HG03439 (cell line): ENCODE results near the gene XRN2.
A peak's percentile ranks its signal among the peaks of the same experiment; 100 is the strongest.

Source experiments
- ATAC-seq: cut with Tn5 transposase; IDR thresholded peaks from one replicate; pipeline ENCODE4 v1.9.1; 2021; ENCODE audit warnings: mild to moderate bottlenecking, moderate library complexity; ENCODE audit not compliant: unreplicated experiment

The XRN2 gene, protein sequence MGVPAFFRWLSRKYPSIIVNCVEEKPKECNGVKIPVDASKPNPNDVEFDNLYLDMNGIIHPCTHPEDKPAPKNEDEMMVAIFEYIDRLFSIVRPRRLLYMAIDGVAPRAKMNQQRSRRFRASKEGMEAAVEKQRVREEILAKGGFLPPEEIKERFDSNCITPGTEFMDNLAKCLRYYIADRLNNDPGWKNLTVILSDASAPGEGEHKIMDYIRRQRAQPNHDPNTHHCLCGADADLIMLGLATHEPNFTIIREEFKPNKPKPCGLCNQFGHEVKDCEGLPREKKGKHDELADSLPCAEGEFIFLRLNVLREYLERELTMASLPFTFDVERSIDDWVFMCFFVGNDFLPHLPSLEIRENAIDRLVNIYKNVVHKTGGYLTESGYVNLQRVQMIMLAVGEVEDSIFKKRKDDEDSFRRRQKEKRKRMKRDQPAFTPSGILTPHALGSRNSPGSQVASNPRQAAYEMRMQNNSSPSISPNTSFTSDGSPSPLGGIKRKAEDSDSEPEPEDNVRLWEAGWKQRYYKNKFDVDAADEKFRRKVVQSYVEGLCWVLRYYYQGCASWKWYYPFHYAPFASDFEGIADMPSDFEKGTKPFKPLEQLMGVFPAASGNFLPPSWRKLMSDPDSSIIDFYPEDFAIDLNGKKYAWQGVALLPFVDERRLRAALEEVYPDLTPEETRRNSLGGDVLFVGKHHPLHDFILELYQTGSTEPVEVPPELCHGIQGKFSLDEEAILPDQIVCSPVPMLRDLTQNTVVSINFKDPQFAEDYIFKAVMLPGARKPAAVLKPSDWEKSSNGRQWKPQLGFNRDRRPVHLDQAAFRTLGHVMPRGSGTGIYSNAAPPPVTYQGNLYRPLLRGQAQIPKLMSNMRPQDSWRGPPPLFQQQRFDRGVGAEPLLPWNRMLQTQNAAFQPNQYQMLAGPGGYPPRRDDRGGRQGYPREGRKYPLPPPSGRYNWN

DNA sequence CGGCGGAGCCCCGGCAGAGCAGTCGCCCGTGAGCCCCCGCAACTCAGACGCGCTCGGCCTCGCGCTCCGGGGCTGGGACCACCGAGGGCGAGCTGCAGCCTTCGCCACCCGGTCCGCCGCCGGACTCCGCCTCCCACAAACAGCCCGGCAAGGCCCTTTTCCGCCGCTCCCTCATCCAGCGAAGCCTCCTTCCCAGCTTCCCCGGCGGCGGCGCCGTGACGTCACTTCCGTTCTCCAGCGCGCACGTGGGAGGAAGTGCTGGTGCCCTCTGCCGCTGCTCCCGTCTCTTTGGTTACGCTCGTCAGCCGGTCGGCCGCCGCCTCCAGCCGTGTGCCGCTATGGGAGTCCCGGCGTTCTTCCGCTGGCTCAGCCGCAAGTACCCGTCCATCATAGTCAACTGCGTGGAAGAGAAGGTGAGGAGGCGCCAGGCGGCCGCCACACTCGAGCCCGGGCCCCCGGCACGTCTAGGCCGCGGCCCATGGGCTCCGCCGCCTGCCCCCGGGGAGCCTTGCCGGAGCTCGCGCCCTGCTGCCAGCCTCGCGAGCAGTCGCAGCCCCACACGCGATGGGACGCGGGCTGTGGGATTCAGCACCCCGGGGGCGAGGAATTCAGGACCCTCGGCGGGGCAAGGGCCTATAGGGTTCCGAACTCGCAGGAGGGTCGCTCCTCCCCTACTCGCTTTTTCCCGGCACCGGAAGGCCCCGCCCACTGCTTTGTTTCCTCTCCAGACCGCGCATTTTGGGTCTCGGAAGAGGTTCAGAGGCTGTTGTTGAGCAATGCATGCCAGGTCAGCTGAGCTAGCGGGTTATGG lies at the start of gene XRN2:
Gene XRN2 (plus strand): TSS at position 271 of the 811 bp plus-strand sequence. CDS start 68 bp downstream, at position 339.
- ATAC-seq = peak; percentile 95

DNA sequence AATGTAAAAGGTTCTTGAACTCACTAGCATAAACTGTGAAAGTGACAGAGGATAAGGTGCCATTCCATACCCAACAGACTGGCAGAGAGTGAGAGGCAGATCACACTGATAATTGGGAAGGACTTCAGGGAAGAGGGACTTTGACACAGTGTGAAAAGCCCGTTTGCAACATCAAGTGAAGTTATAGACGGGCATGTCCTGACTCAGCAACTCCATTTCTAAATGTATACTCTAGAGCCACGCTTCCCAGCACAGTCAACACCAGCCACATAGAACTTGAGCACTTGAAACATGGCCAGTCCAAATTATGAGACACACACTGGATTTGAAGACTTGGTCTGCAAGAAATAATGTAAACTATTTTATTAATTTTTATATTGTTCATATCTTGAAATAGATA lies 45.9 kb upstream of the XRN2 start:
- ATAC-seq = no peak

DNA sequence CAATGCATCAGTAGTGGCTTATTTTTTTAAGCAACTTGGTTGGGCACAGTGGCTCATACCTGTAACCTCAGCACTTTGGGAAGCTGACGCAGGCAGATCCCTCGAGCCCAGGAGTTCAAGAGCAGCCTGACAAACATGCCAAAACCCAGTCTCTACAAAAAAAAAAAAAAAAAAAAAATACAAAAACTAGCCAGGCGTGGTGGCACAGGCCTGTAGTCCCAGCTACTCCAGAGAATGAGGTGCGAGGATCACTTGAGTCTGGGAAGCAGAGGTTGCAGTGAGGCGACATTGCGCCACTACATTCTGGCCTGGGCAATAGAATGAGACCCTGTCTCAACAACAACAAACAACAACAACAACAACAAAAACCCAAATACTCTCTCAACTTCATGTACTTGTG lies 44.7 kb upstream of the XRN2 start:
- no peak for ATAC-seq

DNA sequence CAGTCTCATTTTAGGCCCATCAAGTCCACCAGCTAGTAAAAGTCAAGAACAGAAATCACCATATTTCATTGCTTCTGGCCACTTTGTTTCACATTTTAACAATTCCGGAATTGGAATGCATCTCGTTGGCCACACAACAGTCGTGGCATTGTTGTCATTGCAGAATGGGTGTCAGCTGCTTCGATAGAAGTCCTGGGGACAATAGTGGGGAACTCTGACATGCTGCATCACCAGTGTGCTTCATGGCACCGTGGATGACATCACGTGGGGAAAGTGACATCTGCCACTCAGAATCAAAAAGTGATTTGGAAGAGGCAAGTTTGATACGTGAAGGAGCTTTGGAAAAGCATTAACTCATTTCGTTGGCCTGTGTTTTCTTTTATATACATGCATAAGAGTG lies 43.8 kb upstream of the XRN2 start:
- no peak for ATAC-seq

DNA sequence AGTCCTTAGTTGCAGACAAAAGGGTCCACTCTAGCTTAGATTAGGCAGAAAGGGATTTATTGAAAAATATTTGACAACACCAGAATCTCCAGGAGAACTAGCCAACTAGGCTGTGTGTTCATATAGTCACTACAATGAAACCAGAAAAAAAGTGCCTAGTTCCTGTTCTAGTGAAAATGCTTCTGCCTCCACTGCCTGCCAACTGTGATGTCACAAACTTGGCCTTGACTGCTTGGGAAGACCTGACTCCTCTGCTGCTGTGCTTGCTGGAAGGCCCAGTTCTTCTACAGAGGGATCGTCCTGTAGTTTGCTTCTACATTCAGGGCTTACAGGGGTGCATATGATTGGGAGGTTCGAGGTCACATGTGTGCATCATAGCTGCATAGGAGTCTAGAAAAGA lies 40.3 kb upstream of the XRN2 start:
- ATAC-seq = no peak

DNA sequence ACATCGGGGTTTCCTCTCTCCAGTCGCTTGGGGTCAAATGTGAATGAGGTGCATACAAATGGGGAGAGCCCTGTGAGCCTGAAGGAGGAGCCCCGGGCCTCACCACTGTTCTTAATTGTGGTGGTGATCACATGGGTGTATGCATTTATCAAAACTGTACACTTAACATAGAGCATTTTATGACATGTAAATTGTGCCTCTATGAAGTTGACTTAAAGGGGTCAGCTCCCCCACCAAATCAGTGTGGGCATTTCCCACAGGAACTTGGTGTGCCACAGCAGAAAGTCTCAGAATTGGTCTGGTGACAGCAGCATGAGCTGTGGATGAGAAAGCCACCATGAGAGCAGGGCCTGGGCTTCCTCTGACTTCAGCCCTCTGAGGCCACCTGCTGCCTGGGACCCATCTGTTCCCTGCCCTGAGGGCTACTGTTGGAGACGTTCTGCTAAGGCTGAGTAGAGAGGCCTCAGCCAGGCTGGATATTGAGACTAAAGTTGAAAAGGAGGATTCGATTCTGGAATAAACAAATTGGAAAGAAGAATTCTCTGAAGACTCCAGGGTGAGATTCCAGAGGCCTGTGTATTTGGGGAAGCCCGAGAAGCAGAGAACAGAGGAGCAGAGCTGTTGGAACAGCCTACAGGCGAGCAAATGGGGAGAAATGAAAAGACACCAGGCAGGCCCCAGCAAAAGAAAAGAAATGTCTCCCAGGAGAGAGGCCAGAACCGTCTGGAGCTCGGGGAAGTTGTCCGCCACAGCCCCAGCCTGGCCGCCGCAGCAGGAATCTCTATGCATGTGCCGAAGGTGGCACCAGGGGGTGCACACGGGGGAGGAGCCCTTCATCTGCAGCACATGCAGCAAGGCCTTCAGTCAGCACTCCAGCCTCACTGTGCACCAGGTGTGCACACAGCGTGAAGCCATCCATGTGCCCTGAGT lies 37.6 kb upstream of the XRN2 start:
- ATAC-seq = no peak

DNA sequence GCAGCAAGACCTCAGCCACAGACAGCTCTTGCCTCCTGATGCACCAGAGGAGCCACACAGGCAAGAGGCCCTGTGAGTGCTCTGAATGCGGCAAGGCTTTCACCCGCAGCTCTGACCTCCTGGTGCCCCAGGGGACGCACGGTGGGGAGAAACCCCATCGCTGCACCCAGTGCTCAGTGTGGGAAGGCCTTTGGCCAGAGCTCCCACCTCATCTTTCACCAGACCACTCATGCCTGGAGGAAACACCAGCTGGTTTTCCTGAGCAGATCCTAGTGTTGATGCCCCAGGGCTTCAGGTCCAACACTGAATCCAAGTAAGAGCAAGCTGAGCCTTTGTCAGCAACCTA lies 37.0 kb upstream of the XRN2 start:
- ATAC-seq = no peak

DNA sequence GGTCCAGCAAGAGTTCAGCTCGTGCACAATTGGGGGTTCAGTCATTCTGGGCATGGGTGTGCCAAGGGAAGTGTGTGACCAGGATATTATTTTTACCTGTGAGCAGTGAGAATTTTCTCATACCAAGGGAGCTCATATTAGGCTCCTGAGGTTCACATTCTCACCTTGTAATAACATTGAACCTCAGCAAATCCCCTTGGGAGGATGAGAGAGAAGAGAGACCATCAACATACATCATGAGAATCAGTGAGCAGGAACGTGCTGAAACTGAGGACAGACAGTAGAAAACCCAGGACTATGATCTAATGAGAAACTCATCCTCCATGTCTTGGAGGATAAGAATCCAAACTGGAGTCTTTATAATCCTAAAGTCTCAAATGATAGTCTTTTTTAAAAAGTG lies 33.4 kb upstream of the XRN2 start:
- ATAC-seq = no peak

DNA sequence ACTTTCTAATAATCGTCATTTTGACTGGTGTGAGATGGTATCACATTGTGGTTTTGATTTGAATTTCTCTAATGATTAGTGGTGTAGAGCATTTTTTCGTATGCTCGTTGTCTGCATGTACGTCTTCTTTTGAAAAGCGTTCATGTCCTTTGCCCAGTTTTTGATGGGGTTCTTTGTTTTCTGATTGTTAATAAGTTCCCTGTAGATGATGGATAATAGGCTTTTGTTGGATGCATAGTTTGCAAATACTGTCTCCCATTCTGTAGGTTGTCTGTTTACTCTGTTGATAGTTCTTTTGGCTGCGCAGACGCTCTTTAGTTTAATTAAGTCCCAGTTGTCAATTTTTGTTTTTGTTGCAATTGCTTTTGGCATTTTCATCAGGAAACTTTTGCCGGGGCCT lies 32.3 kb upstream of the XRN2 start:
- no peak for ATAC-seq

DNA sequence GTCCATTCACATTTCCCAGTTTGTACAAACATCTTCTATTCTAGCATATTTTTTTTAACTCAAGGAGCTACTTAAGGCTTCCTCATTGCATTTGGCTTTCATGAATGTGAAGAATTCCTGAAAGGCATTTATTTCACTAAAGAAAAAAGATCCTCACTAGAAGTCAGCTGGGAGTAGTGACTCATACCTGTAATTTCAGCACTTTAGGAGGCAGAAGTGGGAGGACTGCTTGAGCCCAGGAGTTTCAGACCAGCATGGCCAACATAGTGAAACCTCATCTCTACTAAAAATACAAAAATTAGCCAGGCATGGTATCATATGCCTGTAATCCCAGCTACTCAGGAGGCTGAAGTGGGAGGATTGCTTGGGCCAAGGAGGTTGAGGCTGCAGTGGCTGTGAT lies 30.9 kb upstream of the XRN2 start:
- no peak for ATAC-seq

DNA sequence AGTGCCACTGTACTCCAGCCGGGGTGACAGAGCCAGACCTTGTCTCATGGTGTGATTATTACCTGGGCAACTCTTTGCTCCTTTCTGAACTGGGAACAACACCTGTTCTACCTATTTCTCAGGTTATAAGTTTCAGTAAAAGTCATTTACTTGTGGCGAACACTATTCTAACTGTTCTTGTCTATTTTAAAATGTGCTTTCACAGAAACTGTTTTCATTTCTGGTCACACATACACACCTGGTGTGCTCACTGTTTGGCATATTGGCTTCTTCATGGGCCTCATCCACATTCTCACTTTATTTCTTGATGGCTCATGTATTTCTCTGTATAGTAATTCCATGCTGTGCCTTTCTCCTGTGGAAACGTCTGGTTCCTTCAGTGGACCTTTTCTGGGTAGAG lies 30.5 kb upstream of the XRN2 start:
- ATAC-seq = no peak

DNA sequence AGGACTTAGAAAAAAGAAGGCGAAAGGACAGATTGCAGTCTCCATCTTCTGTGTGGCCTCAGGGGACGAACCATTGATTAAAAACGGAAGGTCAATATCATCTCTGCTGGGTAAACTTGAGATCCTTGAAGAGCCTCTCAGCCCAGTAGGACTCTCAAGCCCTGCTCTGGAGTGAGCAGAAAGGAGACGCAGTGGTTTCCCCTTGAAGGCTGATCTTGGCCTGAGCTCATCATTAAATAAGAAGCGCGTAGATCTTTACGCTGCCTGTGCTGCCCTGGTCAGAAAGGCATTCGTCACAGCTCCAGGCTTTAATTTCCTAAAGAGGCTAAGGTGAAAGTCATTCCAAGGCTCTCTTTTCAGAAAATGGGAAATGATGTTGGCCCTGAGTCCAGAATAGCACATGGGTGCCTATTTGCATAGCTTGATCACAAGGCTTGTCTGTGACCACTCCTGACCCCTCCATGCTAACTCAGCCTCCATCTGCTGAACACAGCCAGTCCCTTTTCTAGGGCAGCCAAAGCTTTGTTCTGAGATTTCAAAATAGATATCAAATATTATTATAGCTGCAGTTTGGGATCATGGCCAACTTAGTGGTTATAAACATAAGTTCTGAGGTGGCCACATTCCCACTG lies 29.3 kb upstream of the XRN2 start:
- ATAC-seq = no peak

DNA sequence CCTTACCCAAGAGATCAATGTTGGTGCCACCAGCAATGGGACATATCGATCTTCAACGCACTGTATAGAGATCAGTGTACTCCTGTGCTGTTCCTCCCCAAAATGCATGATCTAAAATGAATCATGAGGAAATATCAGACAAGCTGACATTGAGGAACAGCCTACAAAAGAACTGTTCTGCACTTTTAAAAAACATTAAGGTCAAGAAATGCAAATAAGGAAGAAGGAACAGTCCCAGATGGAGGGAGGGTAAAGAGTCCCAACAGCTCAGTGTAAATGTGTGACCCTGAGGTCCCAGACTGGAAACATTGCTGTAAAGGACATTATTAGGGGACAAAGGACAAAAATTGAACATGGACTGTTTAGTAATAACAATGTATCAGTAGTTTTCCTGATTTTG lies 24.3 kb upstream of the XRN2 start:
- ATAC-seq = no peak

DNA sequence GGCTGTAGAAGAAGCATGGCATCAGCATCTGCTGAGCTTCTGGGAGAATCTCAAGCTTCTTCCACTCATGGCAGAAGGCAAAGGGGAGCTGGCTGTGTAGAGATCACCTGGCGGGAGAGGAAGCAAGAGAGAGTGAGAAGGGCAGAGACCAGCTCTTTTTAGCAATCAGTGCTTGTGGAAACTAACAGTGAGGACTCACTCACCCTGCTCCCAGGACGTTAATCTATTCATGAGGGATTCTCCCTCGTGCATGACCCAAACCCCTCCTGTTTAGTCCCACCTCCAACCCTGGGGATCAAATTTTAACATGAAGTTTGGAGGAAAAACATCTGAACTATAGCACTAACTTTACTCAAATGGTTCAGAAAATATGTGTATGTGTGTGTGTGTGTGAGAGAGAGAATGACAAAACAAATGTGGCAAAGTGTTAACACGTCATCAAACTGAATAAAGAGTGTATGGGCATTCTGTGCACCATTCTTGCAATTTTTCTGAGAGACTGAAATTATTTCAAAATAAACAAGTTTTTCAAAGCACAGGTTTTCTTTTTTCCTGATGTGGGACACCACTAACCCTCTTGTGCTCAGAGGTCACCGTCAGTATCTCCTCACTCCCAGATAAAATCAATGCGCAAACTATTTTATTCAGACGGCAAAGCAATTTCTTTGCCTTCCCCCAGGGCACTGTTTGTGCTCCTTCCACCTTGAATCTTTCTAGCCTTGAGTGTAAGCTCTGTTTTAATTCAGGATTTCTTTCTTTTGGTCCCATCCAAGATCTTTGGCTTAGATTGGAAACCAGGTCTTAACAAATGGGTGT lies 23.2 kb upstream of the XRN2 start:
- no peak for ATAC-seq

DNA sequence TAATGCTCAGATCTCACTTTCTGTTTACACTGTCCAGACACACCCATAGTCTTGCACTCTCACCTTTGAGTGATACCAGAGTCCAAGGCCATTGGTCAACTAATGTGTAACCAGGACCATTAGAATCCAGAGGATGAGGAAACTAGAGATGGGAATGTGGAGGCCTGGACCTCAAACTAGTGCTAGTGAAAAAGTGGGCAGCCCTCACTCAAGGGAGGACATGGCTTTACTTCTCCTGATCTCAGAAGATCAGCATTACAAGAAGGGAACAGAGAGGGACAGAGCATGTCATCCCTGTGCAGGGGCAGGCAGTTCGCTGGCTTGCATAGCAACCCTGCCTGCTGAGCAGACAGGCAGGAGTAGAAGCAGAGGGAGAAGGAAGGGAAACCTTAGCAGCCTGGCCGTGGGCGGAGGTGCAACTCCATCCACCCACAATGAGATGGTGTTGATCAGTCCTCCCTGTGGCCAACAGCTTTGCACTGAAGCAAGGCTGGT lies 22.6 kb upstream of the XRN2 start:
- ATAC-seq = no peak

DNA sequence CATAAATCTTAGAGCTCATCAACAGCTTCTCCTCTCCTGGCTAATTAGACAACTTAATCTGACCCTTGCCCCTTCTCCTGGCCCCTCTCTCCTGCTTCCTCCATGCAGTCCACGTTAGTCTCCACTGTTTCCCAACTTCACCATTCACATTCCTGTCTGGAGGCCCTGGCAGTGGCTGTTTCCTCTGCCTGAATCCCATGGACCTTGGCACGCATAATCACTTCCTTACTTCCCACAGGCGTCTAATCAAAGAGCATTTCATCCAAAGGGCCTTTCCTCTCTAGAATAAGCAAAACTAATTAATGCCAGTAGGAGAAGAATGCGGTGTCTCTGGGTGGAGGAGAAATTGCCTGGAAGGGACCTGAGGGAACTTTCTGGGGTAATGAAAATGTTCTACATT lies 16.4 kb upstream of the XRN2 start:
- ATAC-seq = no peak

DNA sequence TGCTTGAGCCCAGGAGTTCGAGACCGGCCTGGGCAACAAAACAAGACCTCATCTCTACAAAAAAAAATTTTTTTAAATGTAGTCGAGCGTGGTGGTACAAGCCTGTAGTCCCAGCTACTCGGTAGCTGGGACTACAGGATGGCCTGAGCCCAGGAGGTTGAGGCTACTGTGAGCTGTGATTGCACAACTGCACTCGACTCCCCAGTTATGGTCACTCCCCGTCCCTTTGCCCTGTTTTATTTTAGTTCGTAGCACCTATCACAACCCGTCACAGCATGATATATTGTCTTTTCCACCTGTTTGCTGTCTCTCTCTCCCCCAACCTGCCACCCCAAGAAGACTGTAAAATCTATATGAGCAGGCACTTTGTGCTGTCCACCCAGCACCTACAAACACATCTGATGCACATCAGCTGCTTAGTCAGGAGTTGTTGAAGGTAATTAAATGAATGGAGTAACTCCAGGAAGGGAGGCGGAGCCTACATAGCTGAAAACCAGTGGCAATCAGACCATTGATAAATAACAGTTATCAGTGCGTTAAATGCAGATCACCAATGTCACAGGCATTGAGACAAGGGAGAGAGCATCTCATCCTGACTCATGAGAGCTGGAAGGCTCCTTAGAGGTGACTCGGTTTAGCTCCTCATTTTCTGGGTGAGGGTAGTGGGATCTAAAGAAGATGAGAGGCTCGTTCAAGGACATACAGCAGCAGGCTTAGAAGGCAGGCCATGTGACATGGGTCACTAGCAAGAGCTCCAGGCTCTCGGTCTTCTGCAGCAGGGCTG lies 14.4 kb upstream of the XRN2 start:
- ATAC-seq = no peak

DNA sequence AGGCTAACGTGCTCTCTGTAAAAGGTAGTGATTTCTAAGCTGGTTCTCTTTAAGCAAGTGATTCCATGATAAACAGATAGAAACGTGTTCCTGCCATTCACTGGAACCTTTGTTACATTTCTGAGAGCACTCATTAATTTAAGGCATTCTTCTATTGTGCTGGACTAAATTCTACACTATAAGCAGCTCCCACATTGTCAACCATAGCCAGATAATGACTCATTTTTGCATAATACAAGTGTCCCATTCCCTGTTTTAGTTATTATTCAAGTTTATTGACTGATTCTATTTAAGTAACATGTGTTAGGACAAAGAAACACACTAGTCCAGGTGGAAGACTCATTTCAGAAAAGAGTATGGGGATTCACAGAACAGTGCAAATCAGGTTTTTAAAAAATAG lies 13.5 kb upstream of the XRN2 start:
- no peak for ATAC-seq
